ENCODE results near the gene C11orf24. TPM values are rescaled to one million over a fixed set of nuclear protein-coding genes. Genes with fewer than 3 reads are reported as not detected.
"Not testable (repeated sequence)": the region's sequence is repeated elsewhere in the genome, so short reads cannot be mapped to it uniquely, and the experiment has no call there.

The C11orf24 gene
- total RNA-seq, 1 donor from 2014 or later: 35.3 TPM

GRCh38 chr11:68295271-68295670 is 23.5 kb upstream of the C11orf24 start:
- H3K27ac Mint-ChIP-seq: no peak overlapping the region

GRCh38 chr11:68293708-68294107 is 21.9 kb upstream of the C11orf24 start:
- no peak for DNase-seq (ENCODE audit: low spot score, unreplicated experiment)
- Mint-ChIP-seq H3K9me3 (ENCODE audit: low read depth) (no peaks in the 10 kb centered on the region), H3K4me3 (ENCODE audit: low read depth) (no peak overlapping the region), H3K27me3 (no peaks in the 10 kb centered on the region), H3K27ac (no peak overlapping the region), H3K36me3 (ENCODE audit: insufficient read depth) (no peaks in the 10 kb centered on the region), H3K4me1 (ENCODE audit: low read depth) (peaks cover 10% of the 10 kb centered on the region)
- TF ChIP-seq, protein P1, sequence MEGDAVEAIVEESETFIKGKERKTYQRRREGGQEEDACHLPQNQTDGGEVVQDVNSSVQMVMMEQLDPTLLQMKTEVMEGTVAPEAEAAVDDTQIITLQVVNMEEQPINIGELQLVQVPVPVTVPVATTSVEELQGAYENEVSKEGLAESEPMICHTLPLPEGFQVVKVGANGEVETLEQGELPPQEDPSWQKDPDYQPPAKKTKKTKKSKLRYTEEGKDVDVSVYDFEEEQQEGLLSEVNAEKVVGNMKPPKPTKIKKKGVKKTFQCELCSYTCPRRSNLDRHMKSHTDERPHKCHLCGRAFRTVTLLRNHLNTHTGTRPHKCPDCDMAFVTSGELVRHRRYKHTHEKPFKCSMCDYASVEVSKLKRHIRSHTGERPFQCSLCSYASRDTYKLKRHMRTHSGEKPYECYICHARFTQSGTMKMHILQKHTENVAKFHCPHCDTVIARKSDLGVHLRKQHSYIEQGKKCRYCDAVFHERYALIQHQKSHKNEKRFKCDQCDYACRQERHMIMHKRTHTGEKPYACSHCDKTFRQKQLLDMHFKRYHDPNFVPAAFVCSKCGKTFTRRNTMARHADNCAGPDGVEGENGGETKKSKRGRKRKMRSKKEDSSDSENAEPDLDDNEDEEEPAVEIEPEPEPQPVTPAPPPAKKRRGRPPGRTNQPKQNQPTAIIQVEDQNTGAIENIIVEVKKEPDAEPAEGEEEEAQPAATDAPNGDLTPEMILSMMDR (IDR thresholded peaks at IDR 0.05; ENCODE audit: unreplicated experiment): no peak

More at GRCh38 chr11:68295271-68295670, 23.5 kb upstream of the C11orf24 start:
- Mint-ChIP-seq H3K9me3 (ENCODE audit: low read depth) (no peaks in the 10 kb centered on the region), H3K36me3 (ENCODE audit: insufficient read depth) (no peaks in the 10 kb centered on the region), H3K27me3 (no peaks in the 10 kb centered on the region), H3K4me1 (ENCODE audit: low read depth) (peaks cover 13% of the 10 kb centered on the region), H3K4me3 (ENCODE audit: low read depth) (no peak overlapping the region)
- no peak for DNase-seq (ENCODE audit: low spot score, unreplicated experiment)
- TF ChIP-seq, protein P1 (IDR thresholded peaks at IDR 0.05; ENCODE audit: unreplicated experiment): no peak

DNA sequence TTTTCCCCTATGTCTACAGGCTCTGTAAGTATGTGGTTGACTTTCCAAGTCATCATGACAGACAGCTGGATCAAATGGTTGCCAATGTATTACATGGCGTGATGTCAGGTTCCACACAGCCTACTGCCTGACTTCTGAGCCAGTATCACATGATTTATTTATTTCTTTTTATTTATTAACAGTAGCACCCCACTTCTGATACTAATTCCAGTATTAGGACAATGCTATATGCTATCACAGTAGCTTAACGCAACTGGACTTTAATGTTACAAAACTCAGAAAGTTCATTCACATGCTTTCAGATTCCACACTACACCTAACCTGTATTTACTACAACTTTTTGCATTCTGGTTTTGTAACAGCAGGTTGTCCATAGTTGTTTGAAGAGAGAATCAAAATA is 17.7 kb upstream of the C11orf24 start:
- Mint-ChIP-seq H3K4me3 (ENCODE audit: low read depth) (no peak overlapping the region), H3K9me3 (ENCODE audit: low read depth) (peaks cover 3% of the 10 kb centered on the region), H3K27ac (no peak overlapping the region), H3K36me3 (ENCODE audit: insufficient read depth) (no peaks in the 10 kb centered on the region), H3K4me1 (ENCODE audit: low read depth) (no peaks in the 10 kb centered on the region), H3K27me3 (no peaks in the 10 kb centered on the region)
- no peak for DNase-seq (ENCODE audit: low spot score, unreplicated experiment)
- TF ChIP-seq, protein P1 (IDR thresholded peaks at IDR 0.05; ENCODE audit: unreplicated experiment): no peak

- Mint-ChIP-seq H3K27ac (no peak overlapping the region), H3K4me1 (ENCODE audit: low read depth) (no peaks in the 10 kb centered on the region), H3K4me3 (ENCODE audit: low read depth) (no peak overlapping the region), H3K9me3 (ENCODE audit: low read depth) (peaks cover 3% of the 10 kb centered on the region), H3K36me3 (ENCODE audit: insufficient read depth) (no peaks in the 10 kb centered on the region), H3K27me3 (peaks cover 4% of the 10 kb centered on the region)
- TF ChIP-seq, protein P1 (IDR thresholded peaks at IDR 0.05; ENCODE audit: unreplicated experiment): no peak
- DNase-seq (ENCODE audit: low spot score, unreplicated experiment): no peak
These were observed 15.6 kb upstream of the C11orf24 start for GRCh38 chr11:68287419-68287818.

GRCh38 chr11:68284588-68284987 is 12.8 kb upstream of the C11orf24 start:
- not testable (repeated sequence) for H3K4me3 Mint-ChIP-seq (ENCODE audit: low read depth); H3K27me3 Mint-ChIP-seq; H3K9me3 Mint-ChIP-seq (ENCODE audit: low read depth); H3K36me3 Mint-ChIP-seq (ENCODE audit: insufficient read depth); DNase-seq (ENCODE audit: low spot score, unreplicated experiment); H3K27ac Mint-ChIP-seq; H3K4me1 Mint-ChIP-seq (ENCODE audit: low read depth)

DNA sequence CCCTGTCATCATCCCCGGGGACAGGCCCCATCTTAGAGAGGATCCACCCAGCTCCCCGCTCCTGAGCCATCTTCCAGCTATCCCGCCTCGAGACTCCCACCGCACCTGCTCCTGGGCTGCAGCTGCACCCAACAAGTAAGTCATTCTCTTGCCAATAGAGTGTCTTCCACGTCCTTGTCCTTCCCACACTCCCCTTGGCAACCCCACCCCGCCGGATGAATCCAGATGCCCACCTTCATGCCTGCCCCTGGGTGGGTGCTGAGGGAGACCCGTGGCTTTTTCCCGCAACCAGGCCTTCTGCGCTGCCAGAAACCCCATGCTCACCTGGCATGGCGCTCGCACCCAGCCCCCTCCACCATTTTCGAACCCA is 11.1 kb upstream of the C11orf24 start:
- H3K4me1 Mint-ChIP-seq (ENCODE audit: low read depth): no peaks in the 10 kb centered on the region
- peaks cover 4% of the 10 kb centered on the region for H3K27me3 Mint-ChIP-seq
- peak overlapping the region; percentile 8 for H3K27ac Mint-ChIP-seq
- no peak overlapping the region for H3K4me3 Mint-ChIP-seq (ENCODE audit: low read depth)
- H3K36me3 Mint-ChIP-seq (ENCODE audit: insufficient read depth): no peaks in the 10 kb centered on the region
- no peak for DNase-seq (ENCODE audit: low spot score, unreplicated experiment)
- TF ChIP-seq, protein P1 (IDR thresholded peaks at IDR 0.05; ENCODE audit: unreplicated experiment): no peak
- H3K9me3 Mint-ChIP-seq (ENCODE audit: low read depth): peaks cover 3% of the 10 kb centered on the region
